HL-60/S4 treated with retinoic acid at 250 ng/mL for 4 days and 3 days (cell line): ENCODE data around the gene IRF2.
"Not testable (repeated sequence)": the region's sequence is repeated elsewhere in the genome, so short reads cannot be mapped to it uniquely, and the experiment has no call there.

ENCODE experiments used
- in situ Hi-C: fragments of 300-500 bp; cut with MboI; formaldehyde crosslinking; loops from 2 replicates; pipeline ENCODE4 v1.7.0; 2022; ENCODE audit warnings: low sequenced_read_pairs

Gene IRF2

DNA sequence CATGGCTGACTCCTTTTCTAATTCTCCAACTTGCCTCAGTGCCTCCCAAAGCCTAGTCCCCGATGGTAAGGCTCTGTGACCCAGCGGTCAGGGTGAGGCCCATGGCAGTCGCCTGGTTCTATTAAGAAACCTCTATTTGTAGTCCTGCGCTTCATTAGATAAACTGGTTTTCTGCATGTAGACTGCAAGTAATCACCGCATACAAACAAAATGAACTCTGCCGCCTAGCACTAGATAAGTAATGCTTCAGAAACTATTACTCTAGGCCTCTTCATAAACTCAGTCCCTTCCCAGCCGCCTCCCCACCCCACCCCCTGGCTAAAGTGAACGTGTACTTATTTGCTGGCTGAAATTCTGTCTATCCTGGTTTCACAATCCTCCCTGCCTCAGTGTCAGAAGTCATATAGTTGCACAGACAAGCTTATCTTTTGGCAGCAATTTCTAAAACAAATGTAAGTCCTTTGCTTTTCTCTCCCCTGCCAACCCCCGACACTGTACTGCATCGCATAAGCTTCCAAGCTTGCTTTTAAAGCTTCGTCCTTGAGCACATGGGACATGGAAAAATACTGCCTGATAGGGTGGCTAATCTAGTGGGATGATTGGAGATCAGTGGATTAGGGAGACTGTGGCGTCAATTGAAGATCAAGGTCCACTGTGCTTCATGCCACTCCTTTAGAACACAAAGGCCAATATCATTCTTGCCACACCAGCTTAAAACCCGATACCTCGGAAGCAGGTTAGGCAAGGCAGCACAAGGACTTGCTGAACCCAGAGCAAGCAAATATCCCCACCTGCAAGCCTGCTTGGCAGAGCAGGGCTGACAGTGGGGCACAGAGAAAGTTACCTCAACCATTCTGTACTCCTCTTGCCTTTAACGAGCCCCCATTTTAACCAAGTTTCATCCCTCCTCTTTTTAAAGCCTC lies 125.8 kb downstream of the IRF2 start:
- in situ Hi-C loops: no loop called here

DNA sequence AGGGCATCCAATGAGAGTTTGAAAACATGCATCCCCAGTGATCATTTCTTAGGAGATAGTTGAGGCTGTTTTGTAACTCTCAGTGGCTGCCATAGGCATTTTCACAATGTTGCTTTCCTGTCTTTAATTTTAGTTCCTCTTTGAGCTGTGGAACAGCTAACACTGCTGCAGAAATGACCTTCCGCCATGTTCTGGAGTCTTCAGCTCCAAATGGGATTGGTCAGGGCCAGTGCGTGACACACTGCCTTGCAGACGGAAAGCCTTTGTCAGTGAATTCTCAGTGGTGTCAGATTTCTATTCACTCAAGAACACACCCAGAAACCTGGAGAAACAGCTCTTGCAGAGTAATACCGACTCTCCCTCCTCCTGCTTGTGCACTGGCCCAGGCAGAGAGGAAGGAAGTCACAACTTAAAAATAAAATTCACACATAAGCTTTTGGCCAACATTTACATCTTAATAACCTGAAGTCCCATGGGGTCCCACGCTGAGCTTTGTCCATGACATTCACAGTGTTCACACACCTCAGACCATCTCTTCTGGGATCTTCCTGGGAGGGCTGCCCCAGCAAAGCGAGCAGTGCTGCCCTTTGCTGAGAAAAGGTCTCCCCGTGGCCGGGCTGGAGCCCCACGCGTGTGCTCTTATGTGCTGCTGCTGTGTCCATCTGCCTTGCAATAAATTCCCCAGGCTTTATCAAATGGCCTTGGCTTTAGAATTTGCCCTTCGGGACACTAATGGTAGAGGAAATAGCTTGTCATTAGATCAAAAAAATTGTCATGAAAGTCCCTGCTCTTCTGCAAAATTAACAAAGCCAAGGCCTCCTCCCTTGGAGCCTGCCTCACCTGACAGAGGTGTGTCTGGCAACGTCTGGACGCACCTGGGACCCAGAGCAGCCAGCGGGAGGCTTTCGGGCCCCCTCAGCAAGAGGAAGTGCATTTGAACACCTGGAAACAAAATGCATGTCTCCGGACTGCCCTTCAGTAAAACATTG lies 126.8 kb downstream of the IRF2 start:
- in situ Hi-C loops: no loop called here

DNA sequence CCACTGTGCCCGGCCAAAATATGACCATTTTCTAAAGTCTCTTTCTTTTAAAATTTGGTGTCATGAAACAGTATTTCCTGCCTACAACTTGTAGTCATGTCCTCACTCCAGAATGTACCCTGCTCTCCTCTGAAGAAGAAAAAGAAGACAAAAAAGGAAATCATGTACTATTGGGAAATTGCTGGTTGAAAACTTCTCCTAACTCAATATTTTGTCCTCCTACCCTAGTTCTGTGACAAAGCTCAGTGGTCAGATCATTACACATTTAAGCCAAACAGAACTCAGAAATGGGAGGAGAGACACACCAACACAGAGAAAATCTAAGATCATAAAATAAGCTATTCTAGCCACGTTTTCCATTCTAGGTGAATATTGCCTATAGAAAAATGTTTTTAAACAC lies 127.7 kb downstream of the IRF2 start:
- in situ Hi-C loops: no loop called here

DNA sequence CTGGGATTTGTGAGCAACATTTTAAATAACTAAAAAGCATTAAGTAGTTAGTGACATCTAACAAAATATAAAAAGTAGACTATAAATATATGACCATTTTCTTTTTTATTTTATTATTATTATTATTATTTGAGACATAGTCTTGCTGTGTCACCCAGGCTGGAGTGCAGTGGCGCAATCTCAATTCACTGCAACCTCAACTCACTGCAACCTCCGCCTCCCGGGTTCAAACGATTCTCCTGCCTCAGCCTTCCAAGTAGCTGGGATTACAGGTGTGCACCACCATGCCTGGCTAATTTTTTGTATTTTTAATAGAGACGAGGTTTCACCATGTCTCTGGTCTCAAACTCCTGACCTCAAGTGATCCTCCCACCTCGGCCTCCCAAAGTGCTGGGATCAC lies 128.1 kb downstream of the IRF2 start:
- in situ Hi-C loops: not testable (repeated sequence)

DNA sequence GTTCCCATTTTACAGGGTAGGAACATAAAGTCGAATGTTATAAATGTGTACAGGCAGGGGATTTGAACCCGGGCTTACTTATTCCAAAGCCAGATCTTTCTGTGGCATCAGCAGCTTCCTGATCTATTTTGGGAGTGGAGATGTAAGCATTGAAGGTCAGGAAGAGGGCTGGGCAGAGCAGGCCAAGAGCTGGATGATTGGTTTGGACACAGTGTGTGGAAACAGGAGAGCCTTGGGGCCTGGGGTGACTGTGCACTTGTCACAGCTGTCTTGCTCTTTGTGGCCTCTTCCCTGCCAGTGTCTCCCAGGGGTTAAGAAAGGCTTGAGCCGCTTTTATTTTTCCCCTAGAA lies 128.8 kb downstream of the IRF2 start:
- in situ Hi-C loops: no loop called here

DNA sequence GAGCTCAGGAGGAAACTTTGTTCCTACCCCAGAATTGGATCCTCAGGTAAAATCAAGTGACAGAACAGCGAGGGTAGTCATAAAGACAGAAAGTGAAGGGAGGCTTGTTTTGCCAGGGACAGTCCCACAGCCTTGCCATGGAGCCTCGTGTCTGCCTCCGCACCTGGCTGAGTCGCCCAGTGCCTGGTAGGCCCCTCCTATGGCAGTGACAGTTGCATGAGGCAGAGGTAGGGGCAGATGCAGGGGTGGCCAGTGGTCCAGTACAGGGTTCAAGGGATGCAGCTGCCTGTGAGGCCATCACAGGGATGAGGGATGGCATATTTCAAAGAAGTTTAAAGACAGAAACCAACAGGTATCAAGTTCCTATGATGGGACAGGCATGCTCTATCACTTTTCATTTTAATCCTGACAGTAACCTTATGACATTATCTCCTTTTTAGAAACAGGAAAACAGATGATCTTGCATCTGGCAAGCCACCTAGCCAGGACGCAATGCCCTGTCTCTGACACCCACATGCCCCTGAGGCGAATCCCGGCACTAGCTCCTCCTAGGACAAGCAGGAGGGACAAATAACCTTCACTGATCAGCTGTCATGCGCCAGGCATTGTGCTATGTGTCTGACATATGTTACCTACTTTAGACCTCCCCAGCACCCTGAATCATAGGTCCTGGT lies 129.3 kb downstream of the IRF2 start:
- in situ Hi-C loops: no loop called here

DNA sequence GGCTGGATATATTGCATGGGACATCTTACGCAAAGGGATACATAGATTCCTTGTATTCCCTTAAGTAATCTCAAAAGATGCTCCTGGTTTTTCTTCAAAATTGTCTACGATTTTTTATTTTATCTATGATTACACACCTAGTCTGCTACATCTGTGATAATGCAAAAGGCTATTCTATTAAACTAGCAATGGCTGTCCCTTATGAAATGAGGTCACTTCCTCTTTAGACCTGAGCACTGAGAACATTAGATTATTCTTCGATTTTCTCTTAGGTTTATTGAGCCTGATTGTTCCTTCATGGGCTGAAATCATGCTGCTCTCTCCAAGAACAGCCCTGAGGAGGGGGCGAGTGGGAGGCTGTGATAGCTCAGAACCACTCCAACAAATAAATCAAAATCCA lies 129.9 kb downstream of the IRF2 start:
- in situ Hi-C loops: no loop called here

DNA sequence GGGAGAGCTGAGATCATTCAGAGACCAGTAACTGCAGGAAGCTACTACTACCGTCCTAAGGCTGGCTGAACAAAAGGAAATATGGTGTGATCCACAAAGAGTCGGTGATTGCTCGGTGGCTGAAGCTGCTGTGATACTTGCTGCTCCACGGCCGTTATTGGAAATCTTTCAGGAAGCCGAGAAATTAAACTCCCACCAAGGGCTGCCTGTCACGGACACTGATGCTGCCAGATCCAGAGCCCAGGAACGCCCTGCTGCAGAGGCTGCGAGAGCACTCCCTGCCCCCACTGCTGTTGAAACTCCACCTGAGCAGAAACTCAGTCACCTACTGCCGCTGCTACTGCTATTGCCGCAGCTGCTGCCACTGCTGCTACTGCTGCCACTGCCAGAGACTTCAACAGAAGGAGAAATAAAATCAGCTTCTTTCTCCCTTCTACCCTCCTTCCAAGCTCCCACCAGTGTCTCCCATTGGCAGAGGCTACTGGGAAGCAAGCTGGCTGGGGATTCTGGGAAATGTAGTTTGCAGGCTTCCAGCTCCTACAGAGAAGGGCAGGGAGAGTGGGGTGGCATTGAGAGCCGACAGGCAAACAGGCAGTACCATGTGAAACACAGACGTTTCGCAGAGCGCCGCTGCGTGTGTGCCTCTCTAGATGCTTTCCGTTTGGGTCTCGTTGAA lies 130.7 kb downstream of the IRF2 start:
- in situ Hi-C loops: no loop called here

DNA sequence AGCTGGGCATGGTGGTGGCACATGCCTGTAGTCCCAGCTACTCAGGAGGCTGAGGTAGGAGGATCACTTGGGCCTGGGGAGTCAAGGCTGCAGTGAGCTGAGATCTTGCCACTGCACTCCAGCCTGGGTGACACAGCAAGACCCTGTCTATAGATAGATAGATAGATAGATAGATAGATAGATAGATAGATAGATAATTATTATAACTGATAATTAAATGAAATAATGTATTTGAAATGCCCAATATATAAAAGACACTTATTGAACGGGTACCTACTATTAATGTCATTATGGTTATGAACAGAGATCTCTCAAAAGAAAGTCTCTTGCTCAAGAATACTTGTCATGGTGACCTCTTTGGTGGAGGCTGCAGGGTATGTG lies 131.5 kb downstream of the IRF2 start:
- in situ Hi-C loops: not testable (repeated sequence)

DNA sequence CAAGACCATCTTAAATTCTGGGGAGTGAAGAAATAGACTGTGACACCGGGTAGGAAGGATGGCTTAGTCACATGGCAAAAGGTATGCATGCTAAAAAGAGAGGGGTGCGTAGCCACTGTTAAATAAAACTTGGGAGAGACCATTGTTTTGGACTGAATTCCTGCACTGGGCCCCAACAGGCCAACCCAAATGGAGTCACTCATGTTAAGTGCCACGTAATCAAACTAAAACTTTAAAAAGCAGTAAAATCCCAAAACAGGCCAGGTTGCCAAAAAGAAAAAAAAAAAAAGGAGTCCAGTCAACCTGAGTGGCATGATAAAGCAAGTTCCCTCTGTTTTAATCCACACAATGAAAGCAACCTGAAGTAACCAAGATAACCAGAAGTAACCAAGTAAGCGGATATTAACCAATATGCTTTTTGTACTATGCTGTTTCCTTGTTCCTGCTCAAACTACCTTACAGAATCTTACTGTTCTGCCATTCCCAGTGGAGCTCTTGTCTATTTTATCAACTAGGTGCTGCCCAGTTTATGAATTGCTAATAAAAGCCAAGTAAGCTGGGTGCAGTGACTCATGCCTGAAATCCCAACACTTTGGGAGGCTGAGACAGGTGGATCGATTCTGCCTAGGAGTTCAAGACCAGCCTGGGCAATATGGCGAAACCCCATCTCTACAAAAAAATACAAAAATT lies 132.0 kb downstream of the IRF2 start:
- in situ Hi-C loops: no loop called here

DNA sequence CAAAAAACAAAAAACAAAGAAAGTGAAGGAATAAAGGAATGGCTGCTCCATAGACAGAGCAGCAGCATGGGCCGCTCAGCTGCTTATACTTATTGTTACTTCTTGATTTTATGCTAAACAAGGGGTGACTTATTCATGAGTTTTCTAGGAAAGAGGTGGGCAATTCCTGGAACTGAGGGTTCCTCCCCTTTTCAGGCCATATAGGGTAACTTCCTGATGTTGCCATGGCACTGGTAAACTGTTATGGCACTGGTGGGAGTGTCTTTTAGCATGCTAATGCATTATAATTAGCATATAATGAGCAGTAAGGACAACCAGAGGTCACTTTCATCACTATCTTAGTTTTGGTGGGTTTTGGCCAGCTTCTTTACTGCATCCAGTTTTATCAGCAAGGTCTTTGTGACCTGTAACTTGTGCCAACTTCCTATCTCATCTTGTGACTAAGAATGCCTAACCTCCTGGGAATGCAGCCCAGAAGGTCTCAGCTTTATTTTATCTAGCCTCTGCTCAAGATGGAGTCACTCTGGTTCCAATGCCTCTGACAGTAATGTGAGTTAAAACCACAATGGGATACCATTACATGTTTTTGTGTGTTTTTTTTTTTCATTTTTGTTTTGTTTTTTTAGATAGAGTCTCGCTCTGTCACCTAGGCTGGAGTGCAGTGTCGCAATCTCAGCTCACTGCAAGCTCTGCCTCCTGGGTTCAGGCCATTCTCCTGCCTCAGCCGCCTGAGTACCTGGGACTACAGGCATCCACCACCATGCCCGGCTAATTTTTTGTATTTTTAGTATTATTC lies 134.8 kb downstream of the IRF2 start:
- in situ Hi-C loops: not testable (repeated sequence)

DNA sequence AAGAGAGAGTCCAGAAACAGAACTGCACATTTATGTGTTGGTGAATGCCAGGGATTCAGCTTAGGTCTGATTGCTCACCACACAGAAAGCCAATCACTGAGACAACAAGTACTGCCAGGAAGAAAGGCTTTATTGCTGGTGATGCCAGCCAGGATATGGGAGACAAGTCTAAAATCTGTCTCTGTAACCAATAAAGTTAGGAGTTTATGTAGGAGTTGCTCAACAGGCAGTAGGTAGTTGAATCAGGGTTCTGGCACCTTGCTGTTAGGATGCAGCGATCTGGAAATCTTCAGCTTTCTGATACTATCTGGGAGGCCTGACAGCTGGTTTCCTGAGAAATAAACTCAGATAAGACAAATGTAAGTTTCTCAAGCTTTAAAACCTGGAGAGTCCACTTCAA lies 136.4 kb downstream of the IRF2 start:
- in situ Hi-C loops: no loop called here
